ENCODE data around the gene BUD13. TPM values are rescaled to one million over a fixed set of nuclear protein-coding genes. Genes with fewer than 3 reads are reported as not detected.

BUD13 gene
- total and polyA plus RNA-seq, 2 experiments from 2014 or later = 17.0 to 24.8 TPM

GRCh38 chr11:116731097-116731761, 41.6 kb downstream of the BUD13 start:
- Mint-ChIP-seq H3K27ac (no peak overlapping the region), H3K4me1 (peaks cover 38% of the 10 kb centered on the region), H3K36me3 (ENCODE audit: low read depth) (no peaks in the 10 kb centered on the region), H3K4me3 (no peak overlapping the region; the same call in 2 of the 3 replicates), H3K27me3 (ENCODE audit: insufficient read depth, low read depth, poor library complexity) (peaks cover 11% of the 10 kb centered on the region), H3K9me3 (no peaks in the 10 kb centered on the region; the same call in 2 of the 3 replicates)
- Histone ChIP-seq H3K27ac (ENCODE audit: low read depth) (no peak overlapping the region), H3K4me1 (ENCODE audit: insufficient read depth) (peaks cover 33% of the 10 kb centered on the region), H3F3A (replicated peaks; ENCODE audit: low read depth) (peaks cover 12% of the 10 kb centered on the region; the same call in 1 of the 2 replicates), H3K9me2 (ENCODE audit: insufficient read depth) (no peaks in the 10 kb centered on the region), H3K4me3 (0 out of 2 replicates have a peak overlapping the region, but pooled peaks have one; percentile 24), H3K79me2 (replicated peaks; ENCODE audit: insufficient read depth) (no peaks in the 10 kb centered on the region), H3K36me3 (ENCODE audit: insufficient read depth) (no peaks in the 10 kb centered on the region), H3K4me2 (peak overlapping the region; percentile 63), H4K20me1 (replicated peaks; ENCODE audit: insufficient read depth) (no peaks in the 10 kb centered on the region), H2AFZ (no peak overlapping the region), H3K27me3 (ENCODE audit: insufficient read depth) (no peaks in the 10 kb centered on the region)
- no peak for TF ChIP-seq ZNF331 (CRISPR knock-in tag; IDR thresholded peaks at IDR 0.05; ENCODE audit: low read depth)
- TF ChIP-seq, protein P1, sequence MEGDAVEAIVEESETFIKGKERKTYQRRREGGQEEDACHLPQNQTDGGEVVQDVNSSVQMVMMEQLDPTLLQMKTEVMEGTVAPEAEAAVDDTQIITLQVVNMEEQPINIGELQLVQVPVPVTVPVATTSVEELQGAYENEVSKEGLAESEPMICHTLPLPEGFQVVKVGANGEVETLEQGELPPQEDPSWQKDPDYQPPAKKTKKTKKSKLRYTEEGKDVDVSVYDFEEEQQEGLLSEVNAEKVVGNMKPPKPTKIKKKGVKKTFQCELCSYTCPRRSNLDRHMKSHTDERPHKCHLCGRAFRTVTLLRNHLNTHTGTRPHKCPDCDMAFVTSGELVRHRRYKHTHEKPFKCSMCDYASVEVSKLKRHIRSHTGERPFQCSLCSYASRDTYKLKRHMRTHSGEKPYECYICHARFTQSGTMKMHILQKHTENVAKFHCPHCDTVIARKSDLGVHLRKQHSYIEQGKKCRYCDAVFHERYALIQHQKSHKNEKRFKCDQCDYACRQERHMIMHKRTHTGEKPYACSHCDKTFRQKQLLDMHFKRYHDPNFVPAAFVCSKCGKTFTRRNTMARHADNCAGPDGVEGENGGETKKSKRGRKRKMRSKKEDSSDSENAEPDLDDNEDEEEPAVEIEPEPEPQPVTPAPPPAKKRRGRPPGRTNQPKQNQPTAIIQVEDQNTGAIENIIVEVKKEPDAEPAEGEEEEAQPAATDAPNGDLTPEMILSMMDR (conservative IDR thresholded peaks at IDR 0.05; ENCODE audit: low read depth in 2 of 2) = peak in 1 of 2 experiments; percentile 53; a peak in 3 of 4 replicates
- ATAC-seq (peak; percentile 58), DNase-seq (ENCODE audit: low spot score) (peak; percentile 85)

GRCh38 chr11:116730601-116731000, 42.2 kb downstream of the BUD13 start:
- Mint-ChIP-seq H3K4me1 (peaks cover 39% of the 10 kb centered on the region), H3K27me3 (ENCODE audit: insufficient read depth, low read depth, poor library complexity) (peaks cover 11% of the 10 kb centered on the region), H3K4me3 (no peak overlapping the region), H3K9me3 (no peaks in the 10 kb centered on the region; the same call in 2 of the 3 replicates), H3K27ac (no peak overlapping the region), H3K36me3 (ENCODE audit: low read depth) (no peaks in the 10 kb centered on the region)
- Histone ChIP-seq H3K4me2 (peak overlapping the region; percentile 63), H2AFZ (no peak overlapping the region), H4K20me1 (replicated peaks; ENCODE audit: insufficient read depth) (no peaks in the 10 kb centered on the region), H3K27ac (ENCODE audit: low read depth) (no peak overlapping the region), H3K36me3 (ENCODE audit: insufficient read depth) (no peaks in the 10 kb centered on the region), H3F3A (replicated peaks; ENCODE audit: low read depth) (peaks cover 12% of the 10 kb centered on the region; the same call in 1 of the 2 replicates), H3K4me3 (0 out of 2 replicates have a peak overlapping the region, but pooled peaks have one; percentile 24), H3K27me3 (ENCODE audit: insufficient read depth) (no peaks in the 10 kb centered on the region), H3K9me2 (ENCODE audit: insufficient read depth) (no peaks in the 10 kb centered on the region), H3K79me2 (replicated peaks; ENCODE audit: insufficient read depth) (no peaks in the 10 kb centered on the region), H3K4me1 (ENCODE audit: insufficient read depth) (peaks cover 37% of the 10 kb centered on the region)
- no peak for ATAC-seq
- TF ChIP-seq ETS1 (IDR thresholded peaks at IDR 0.05) (no peak), STAT1 (IDR thresholded peaks at IDR 0.05; ENCODE audit: unreplicated experiment) (no peak), EZH2phosphoT487 (IDR thresholded peaks at IDR 0.05; ENCODE audit: unreplicated experiment) (no peak), POLR2AphosphoS5 (IDR thresholded peaks at IDR 0.05; ENCODE audit: low read depth) (no peak), ZNF331 (CRISPR knock-in tag; IDR thresholded peaks at IDR 0.05; ENCODE audit: low read depth) (no peak), ZNF114 (CRISPR knock-in tag; IDR thresholded peaks at IDR 0.05) (no peak), CREB1 (CRISPR knock-in tag; IDR thresholded peaks at IDR 0.05; ENCODE audit: low read depth) (no peak), NANOG (IDR thresholded peaks at IDR 0.05; ENCODE audit: borderline replicate concordance) (no peak)
- TF ChIP-seq, protein P2, sequence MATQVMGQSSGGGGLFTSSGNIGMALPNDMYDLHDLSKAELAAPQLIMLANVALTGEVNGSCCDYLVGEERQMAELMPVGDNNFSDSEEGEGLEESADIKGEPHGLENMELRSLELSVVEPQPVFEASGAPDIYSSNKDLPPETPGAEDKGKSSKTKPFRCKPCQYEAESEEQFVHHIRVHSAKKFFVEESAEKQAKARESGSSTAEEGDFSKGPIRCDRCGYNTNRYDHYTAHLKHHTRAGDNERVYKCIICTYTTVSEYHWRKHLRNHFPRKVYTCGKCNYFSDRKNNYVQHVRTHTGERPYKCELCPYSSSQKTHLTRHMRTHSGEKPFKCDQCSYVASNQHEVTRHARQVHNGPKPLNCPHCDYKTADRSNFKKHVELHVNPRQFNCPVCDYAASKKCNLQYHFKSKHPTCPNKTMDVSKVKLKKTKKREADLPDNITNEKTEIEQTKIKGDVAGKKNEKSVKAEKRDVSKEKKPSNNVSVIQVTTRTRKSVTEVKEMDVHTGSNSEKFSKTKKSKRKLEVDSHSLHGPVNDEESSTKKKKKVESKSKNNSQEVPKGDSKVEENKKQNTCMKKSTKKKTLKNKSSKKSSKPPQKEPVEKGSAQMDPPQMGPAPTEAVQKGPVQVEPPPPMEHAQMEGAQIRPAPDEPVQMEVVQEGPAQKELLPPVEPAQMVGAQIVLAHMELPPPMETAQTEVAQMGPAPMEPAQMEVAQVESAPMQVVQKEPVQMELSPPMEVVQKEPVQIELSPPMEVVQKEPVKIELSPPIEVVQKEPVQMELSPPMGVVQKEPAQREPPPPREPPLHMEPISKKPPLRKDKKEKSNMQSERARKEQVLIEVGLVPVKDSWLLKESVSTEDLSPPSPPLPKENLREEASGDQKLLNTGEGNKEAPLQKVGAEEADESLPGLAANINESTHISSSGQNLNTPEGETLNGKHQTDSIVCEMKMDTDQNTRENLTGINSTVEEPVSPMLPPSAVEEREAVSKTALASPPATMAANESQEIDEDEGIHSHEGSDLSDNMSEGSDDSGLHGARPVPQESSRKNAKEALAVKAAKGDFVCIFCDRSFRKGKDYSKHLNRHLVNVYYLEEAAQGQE (IDR thresholded peaks at IDR 0.05; ENCODE audit: unreplicated experiment) = no peak
- TF ChIP-seq, protein P1 (conservative IDR thresholded peaks at IDR 0.05; ENCODE audit: low read depth in 2 of 2) = no peak
- DNase-seq (ENCODE audit: low spot score) = no peak
